GM18520 (cell line): ENCODE measurements around the gene GRIK4.
A peak's percentile ranks its signal among the peaks of the same experiment; 100 is the strongest.

Experiments
- ATAC-seq: cut with Tn5 transposase; IDR thresholded peaks from one replicate; pipeline ENCODE4 v1.9.1; 2021; ENCODE audit not compliant: unreplicated experiment

The GRIK4 gene

DNA sequence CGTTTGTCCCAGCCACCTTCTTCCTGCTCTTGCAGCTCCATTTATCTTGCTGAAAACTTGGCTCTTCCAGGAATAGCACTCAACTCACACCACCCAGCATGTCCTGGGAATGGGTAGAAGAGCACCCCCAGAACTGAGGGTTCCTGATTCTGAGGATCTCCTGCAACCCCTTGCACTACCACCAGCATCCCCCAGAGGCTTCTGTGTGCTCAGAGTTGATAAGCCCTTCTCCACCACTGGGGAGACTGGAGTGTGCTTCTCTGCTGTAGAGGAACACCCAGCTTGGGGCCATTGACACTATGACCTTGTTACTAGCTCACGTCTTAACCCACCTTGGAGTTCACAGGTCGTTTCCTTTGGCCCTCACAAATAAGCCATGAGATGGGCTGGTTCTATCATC, 121.0 kb downstream of the GRIK4 start:
- ATAC-seq: no peak

DNA sequence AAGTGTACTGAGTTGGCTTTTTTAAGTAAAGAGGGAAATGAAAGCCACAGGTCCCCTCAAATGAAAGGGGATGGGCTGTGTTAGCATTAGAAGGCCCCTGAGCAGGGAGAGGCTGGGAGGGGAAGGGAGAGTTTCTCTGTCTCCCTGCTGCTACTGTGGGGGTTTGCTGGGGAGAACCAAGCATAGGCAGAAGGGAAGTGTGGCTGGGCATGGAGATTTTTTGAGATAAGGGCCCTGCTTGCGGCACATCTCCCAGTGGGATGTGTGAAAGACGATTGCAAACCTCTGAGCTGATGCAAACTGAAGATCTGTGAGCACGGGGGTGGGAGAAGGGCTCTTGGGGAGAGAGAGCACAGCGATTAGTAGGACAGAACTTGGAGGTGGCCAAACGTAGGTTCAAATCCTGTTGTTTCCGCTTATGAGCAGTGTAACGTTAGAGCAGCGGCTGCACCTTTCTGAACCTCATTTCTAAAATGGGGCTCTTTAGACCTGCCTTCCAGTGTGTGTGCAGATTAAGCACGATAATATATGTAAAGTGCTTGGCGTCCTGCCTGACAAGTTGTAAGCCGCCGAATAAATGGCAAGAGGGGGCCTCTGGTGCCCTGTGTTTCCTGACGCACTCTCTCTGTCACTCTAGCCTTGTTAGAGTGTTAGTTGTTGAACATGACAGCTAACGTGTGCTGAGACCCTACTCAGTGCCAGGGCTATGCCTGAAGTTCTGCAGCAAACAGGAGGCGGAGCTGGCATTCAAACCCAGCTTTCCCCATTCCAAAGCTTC, 122.3 kb downstream of the GRIK4 start:
- no peak for ATAC-seq

DNA sequence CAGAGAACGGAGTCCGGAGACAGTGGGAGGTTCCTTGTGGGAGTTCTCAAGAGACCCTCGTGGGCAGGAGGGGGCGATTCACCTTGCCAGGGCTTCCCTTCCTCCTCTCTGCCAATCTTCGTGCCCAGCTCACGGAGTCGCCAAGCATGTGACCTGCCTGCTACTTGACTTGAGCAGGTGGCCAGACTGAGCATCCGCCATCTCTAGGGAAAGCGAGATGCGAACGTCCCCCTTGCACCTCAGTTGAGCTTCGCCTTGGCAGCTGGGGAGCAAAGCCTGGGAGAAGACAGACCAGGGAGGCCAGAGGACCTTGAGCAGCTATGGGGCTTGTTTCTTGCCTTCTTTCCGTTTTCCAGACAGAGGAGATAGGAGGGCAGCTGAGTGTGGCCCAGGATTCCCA, 123.2 kb downstream of the GRIK4 start:
- ATAC-seq: no peak

DNA sequence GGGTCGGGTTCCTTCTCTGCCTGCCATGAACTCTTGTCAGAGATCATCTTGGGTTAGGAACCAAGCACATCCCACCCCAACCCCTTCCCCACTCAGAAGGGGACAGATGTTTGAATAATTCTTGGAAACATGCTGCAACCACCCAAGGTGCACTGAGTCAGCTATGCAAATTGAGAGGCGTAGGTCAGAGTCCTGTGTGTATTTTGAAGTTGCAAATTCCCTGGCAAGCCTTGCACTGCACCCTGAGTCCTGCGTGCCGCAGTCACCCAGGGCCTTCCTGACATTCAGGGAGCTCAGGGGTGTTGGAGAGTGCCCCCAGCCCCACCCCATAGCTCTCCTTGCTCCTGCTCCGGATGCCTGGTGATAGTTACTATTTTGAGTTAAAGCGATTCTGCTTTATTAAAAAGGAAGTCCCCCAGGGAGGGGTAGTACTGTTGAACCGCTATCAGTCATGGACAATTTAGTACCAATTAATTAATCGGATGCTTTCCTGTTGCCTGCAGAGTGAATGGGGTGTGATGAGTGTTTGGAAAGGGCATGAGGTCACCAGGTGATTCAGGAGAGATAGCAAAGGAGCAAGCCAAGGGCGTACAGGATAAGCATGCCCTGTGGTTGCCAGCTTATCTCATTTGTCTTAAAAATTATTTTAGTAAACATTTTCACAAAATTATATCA, 123.7 kb downstream of the GRIK4 start:
- no peak for ATAC-seq

DNA sequence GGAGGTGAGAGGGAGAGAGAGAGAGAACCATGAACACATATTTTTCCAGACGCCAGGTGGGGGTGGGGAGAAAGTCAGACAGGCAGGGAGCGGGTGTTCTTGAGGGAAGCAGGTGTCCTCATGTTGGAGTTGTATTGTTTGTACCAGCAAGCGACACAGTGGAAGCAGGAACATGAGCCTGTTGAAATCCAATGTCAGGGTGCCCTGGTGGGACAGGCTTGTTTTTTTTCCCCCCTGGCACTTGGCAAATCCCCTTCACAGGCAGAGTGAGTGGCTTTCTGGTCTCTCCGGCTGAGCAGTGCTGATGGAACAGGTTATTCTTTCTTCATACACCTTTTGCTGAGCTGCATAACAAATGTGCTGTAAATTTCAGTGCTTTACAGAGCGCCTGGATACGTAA, 125.6 kb downstream of the GRIK4 start:
- no peak for ATAC-seq

GRCh38 chr11:120642196-120642894, 130.8 kb downstream of the GRIK4 start:
- no peak for ATAC-seq

DNA sequence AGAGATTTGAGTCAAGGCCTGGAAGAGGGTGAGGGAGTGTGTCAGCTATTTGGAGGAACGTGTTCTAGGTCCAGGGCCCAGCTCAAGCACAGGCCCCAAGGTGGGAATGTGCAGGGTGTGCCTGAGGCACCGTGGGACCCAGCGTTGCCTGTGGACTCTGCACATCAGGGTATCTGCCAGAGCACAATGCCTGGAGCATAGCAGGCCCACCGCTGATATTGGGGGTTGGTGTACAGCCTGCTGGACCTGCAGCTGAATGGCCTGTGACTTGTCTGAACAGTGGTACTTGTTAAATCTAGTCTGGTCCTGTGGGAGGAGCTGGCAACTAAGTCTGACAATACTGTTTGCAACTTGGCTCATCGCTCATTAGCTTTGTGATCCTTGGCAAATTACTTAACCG, 131.7 kb downstream of the GRIK4 start:
- no peak for ATAC-seq

- ATAC-seq: no peak
Measured at GRCh38 chr11:120645639-120646038, 134.1 kb downstream of the GRIK4 start.

DNA sequence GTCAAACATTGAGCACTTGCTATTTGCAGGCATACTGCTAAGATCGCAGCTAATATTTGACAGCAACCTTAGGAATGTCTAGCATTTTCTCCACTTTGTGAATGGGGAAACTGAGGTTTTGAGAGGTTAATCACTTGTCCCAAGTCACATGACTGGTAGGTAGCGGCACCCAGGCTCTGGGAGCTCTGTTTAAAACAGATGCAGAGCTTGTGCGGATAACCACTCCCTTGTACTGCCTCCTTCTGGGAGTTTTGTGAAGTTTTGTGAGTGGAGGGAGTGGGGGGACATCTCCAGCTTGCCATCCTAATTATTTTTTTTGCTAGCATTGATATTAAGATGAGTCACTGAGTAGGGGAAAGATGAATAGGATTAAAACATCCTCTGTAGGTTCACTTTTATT, 134.7 kb downstream of the GRIK4 start:
- no peak for ATAC-seq

DNA sequence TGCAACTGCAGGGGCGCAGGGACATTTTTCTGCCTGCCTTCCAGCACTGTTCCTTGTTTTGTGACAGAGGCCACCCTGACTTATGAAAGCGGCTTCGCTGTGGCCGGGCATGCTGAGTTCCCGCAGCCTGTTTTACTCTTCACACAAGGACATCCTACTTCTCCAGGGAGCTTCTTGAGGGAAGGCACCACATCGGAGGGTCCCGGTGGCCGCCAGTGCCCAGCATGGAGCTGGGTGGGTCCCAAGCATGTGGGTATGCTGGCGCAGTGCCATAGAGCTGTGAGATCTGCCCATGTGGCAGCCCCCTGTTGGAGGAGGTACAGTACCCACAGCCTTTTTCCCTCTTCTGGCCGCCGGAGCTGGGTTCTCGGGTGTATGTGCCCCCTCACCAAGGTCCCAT, 136.1 kb downstream of the GRIK4 start:
- no peak for ATAC-seq

- no peak for ATAC-seq
Measured at GRCh38 chr11:120648771-120649170, 137.2 kb downstream of the GRIK4 start.

DNA sequence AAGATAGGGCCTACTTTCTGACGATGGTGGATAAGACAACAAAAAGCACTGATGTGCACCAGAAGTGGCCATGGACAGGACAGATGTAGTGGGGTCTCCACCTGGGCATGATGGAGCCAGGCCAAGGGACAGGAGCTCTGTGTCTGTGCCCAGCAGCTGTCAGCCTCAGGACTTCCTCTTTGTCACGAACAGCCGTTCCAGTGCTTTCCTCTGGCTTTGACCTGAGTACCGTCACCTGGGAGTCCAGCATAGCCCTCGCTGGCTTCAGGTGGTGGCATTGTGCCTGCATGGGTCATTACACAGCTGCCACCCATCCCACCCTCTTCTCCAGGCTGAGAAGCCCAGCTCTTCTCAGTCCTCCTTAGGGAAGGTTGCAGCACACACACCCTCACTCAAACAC, 137.8 kb downstream of the GRIK4 start:
- ATAC-seq: no peak

DNA sequence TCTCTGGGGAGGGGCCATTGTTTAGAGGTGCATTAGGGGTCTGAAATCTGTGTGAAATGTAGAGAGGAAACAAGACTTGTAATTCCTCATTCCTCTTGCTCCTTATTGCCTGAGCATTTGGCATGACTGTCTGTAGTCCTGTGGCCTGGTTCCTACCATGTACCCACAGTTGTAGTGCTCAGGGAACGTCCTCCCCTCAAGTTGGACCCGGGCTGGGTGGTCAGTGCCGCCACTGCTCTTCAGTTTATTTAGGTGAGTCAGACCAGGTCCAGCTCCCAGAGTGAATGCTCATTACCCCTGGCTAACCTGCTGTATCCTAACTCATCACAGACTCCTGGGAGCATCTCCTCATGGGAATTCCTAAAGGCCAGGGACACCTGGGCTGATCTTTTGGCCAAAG, 139.8 kb downstream of the GRIK4 start:
- no peak for ATAC-seq

- ATAC-seq: no peak
Measured at GRCh38 chr11:120651836-120652235, 140.3 kb downstream of the GRIK4 start.

GRCh38 chr11:120652705-120653335, 141.3 kb downstream of the GRIK4 start:
- no peak for ATAC-seq

- ATAC-seq: no peak
Measured at GRCh38 chr11:120655589-120655988, 144.0 kb downstream of the GRIK4 start.

DNA sequence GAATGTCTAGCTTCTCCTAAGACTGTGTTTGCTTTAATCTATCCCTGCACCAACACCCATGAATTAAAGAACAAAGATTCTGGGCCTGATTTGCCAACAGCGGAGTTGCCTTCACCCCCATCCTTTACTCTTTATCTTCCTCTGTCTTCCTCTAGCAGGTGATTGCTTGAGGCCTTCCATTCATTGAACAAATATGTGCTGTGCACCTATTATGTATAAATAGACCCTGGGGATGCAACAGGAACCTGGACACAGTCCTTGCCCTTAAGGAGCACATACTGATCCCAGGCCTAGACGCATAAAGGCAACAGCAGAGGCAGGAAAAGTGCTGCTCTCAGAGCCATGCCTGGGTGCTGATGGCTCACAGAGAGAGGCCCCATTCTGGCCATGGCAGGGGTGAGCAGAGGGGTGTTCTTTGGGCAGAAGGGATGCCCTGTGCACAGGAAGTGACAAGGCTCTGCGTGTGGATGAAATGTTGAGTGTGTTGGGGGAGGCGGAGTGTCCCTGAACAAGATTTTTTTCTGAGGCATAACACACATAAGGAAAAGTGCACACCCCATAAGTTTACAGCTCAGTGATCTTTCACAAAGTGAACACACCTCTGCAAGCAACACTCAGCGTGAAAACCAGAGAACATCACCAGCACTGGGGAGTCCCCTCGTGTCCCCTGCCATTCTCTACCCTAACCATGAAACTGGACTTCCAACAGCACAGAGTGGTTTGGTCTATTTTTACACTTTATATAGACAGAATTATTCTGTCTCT, 145.9 kb downstream of the GRIK4 start:
- ATAC-seq: peak; percentile 57

GRCh38 chr11:120658071-120658423, 146.5 kb downstream of the GRIK4 start:
- peak; percentile 35 for ATAC-seq

- no peak for ATAC-seq
Measured at GRCh38 chr11:120659076-120659475, 147.5 kb downstream of the GRIK4 start.

DNA sequence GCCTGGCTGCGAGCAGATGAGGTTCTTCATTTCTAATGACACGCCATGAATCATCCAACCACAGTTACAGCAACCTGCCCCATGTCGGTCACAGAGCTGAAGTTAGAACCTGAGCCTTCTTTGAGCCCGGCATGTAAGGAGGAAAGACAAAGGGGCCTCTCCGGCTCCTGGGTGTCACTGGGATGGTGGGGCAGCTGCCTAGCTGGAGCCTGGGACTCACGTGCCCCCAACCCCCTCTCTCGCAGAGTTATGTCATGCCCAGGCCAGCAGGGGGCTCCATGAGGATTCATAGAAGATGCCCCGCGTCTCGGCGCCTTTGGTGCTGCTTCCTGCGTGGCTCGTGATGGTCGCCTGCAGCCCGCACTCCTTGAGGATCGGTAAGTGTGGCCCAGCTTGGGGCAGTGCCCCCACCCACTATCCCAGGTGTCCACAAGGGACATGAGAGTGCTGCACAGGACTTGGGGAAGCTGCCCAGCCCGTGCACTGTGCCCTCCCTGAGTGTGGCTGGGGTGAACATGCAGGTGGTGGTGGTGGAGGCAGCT, 148.5 kb downstream of the GRIK4 start:
- ATAC-seq: no peak
